ENCODE results near the gene FAM236B.
"Not testable (repeated sequence)": the region's sequence is repeated elsewhere in the genome, so short reads cannot be mapped to it uniquely, and the experiment has no call there.

DNA sequence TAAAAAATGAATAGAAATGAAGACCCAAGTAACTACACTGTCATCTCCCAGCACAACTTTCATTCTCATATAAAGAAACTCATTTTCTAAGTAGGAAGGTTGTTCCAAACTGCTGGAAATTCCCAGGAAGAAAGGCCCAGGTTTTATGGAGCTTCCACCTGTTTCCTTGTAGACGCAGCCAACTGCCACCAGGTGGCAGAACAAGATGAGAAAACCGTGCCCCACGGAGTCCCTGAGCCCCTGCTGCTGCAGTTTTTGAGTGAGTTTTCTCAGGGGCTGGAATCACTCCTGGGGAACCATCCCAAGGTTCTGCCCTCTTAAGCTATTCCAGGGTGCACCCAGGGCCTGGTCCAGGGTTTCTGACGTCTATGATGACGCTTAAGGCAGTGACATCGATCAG lies 1.5 kb upstream of the FAM236B start:
- TF ChIP-seq SP1 (IDR thresholded peaks at IDR 0.05); HNF4A (conservative IDR thresholded peaks at IDR 0.05); RAD21 (IDR thresholded peaks at IDR 0.05): not testable (repeated sequence)

Measured in liver (tissue), 2 donors.